AG09309 (cell line): ENCODE measurements around the gene TSPAN14.
A peak's percentile ranks its signal among the peaks of the same experiment; 100 is the strongest.
"Not testable (repeated sequence)": the region's sequence is repeated elsewhere in the genome, so short reads cannot be mapped to it uniquely, and the experiment has no call there.

Source experiments
- DNase-seq: peaks from one replicate; pipeline ENCODE4 v3.0.0-alpha.2; 2010; ENCODE audit warnings: low read depth
- H3K4me3 ChIP-seq: 2 replicates; pipeline ENCODE4 v1.5.1; 2011; ENCODE audit warnings: mild to moderate bottlenecking, low read depth, low read length, moderate library complexity; ENCODE audit not compliant: control insufficient read depth
- TF ChIP-seq, protein P1 (sequence below): IDR thresholded peaks from 2 replicates; pipeline ENCODE4 v1.5.1; 2011; ENCODE audit warnings: mild to moderate bottlenecking, low read depth, low read length, inconsistent platforms; ENCODE audit not compliant: insufficient read depth, control insufficient read depth; ENCODE audit errors: missing control alignments

Gene TSPAN14

GRCh38 chr10:80530816-80531215 is 76.7 kb downstream of the TSPAN14 start:
- TF ChIP-seq, protein P1, sequence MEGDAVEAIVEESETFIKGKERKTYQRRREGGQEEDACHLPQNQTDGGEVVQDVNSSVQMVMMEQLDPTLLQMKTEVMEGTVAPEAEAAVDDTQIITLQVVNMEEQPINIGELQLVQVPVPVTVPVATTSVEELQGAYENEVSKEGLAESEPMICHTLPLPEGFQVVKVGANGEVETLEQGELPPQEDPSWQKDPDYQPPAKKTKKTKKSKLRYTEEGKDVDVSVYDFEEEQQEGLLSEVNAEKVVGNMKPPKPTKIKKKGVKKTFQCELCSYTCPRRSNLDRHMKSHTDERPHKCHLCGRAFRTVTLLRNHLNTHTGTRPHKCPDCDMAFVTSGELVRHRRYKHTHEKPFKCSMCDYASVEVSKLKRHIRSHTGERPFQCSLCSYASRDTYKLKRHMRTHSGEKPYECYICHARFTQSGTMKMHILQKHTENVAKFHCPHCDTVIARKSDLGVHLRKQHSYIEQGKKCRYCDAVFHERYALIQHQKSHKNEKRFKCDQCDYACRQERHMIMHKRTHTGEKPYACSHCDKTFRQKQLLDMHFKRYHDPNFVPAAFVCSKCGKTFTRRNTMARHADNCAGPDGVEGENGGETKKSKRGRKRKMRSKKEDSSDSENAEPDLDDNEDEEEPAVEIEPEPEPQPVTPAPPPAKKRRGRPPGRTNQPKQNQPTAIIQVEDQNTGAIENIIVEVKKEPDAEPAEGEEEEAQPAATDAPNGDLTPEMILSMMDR = no peak
- DNase-seq = no peak
- H3K4me3 ChIP-seq = no peak overlapping the region

GRCh38 chr10:80532571-80532970 is 78.5 kb downstream of the TSPAN14 start:
- TF ChIP-seq, protein P1 = no peak
- DNase-seq = no peak
- no peak overlapping the region for H3K4me3 ChIP-seq

DNA sequence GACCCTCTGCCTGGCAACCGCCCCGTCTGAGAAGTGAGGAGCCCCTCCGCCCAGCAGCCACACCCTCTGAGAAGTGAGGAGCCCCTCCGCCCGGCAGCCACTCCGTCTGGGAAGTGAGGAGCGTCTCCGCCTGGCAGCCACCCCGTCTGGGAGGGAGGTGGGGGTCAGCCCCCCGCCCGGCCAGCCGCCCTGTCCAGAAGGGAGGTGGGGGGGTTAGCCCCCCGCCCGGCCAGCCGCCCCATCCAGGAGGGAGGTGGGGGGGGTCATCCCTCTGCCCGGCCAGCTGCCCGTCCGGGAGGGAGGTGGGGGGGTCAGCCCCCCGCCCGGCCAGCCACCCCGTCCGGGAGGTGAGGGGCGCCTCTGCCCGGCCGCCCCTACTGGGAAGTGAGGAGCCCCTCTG is 79.9 kb downstream of the TSPAN14 start:
- DNase-seq, H3K4me3 ChIP-seq: not testable (repeated sequence)

GRCh38 chr10:80534646-80535045 is 80.5 kb downstream of the TSPAN14 start:
- not testable (repeated sequence) for H3K4me3 ChIP-seq, DNase-seq

DNA sequence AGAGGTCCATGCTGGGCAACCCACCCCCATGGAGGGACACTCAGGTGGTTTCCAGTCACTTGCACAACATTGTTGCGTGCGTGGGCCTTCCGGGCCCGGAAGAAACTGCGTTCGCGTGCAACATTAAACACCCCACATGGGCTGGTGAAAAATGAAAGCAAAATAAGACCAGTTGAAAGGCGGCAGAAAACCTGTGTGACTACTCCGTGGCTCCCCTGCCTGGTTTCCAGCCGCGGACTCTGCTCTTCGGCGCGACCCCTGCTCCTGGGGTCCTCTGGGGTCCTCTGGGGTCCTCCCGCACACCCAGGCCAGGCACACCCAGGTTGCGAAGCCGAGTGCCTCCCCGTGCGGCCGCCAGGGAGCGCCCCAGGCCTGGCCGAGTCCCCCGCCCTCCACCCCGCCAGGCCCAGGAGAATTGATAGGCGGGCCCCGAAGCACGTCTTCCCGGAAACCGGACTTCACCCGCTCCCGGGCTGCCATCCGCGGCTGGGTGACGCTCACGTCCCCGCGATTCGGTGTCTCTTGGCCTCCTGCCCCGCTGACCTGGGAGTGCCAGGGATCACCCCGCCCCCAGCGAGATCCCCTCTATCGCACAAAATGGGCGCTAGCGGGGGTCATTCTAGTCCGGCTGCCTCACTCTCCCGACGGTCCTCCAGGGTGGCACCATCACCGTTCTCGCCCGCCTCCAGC is 81.7 kb downstream of the TSPAN14 start:
- peak overlapping the region; percentile 35 for H3K4me3 ChIP-seq
- TF ChIP-seq, protein P1 = peak; percentile 49
- no peak for DNase-seq

GRCh38 chr10:80536361-80536835 is 82.3 kb downstream of the TSPAN14 start:
- no peak for DNase-seq
- TF ChIP-seq, protein P1 = no peak
- peak overlapping the region; percentile 35 for H3K4me3 ChIP-seq

DNA sequence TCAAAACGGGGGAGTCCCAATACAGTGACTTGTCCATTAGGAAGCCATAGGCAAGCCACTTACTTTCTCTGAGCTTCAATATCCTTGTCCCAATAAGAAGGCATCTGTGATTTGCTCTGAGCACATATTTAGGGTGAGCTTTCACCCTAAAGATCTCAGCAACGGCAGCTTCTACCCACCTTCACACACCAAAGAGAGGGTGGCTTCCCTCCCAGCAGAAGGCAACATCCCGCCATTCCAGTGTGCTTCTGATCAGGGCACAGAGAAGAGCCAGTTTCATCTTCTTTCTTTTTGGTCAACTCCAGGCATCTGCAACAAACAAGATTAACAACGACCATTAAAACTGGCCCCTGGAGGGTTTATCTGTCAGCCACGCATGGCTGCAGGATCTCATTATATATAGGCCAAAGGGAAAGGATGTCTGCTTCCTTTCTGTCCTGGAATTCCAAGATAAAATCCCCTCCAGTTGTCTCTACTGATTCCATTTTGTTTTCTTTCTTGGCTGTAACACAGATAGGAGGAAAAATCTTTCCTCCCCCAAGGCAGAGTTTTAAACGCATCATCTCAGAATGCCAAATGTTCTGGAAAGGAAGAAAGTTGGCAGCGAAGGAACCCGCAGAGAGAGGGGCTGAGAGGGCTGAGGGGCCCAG is 83.1 kb downstream of the TSPAN14 start:
- TF ChIP-seq, protein P1 = no peak
- no peak overlapping the region for H3K4me3 ChIP-seq
- no peak for DNase-seq
